BJ (cell line): ENCODE measurements around the gene ZNF44. TPM values are rescaled to one million over a fixed set of nuclear protein-coding genes. Genes with fewer than 3 reads are reported as not detected.

Source experiments
- CTCF ChIA-PET: fragments of 350-600 bp; formaldehyde crosslinking; extraction: SDS; loops from one replicate; lab custom pipeline; 2021; ENCODE audit warnings: antibody characterized with exemption, inconsistent platforms; lab: Yijun Ruan, JAX
- POLR2A ChIA-PET: fragments of 300-600 bp; sonication (Branson Sonifier 250); formaldehyde crosslinking; extraction: SDS; loops from one replicate; lab custom pipeline; 2021; ENCODE audit warnings: antibody characterized with exemption; lab: Charles Lee
- DNase-seq: peaks from one replicate; pipeline ENCODE4 v3.0.0-alpha.2; 2011; ENCODE audit warnings: low read depth
- H3K27me3 ChIP-seq: 2 replicates; pipeline ENCODE4 v1.6.0; 2011; ENCODE audit warnings: low read length; ENCODE audit not compliant: control insufficient read depth, insufficient read depth
- H3K36me3 ChIP-seq: 2 replicates; pipeline ENCODE4 v1.5.1; 2011; ENCODE audit warnings: low read length; ENCODE audit not compliant: control insufficient read depth, insufficient read depth
- H3K4me3 ChIP-seq: 2 replicates; pipeline ENCODE4 v1.5.1; 2011; ENCODE audit warnings: low read depth, mild to moderate bottlenecking, control low read depth, low read length
- CTCF ChIP-seq: IDR thresholded peaks from 2 replicates; pipeline ENCODE4 v1.5.1; 2011; ENCODE audit warnings: low read depth, mild to moderate bottlenecking, control low read depth, inconsistent platforms, low read length, moderate library complexity; ENCODE audit not compliant: insufficient read depth
- polyA plus RNA-seq: library from polyadenylated mRNA; depleted of rRNA; stranded (reverse); fragments of >200 nt; gene quantifications from 2 replicates; pipeline ENCODE4 v1.2.3, GENCODE V29; 2011

The ZNF44 gene
- polyA plus RNA-seq, 1 experiment = 2.9 TPM

GRCh38 chr19:12244370-12244769 lies 50.3 kb downstream of the ZNF44 start:
- CTCF ChIA-PET = no interaction called here
- POLR2A ChIA-PET = no interaction called here
- Histone ChIP-seq H3K36me3 (no peaks in the 10 kb centered on the region; the same call in 1 of the 2 replicates), H3K4me3 (no peak overlapping the region), H3K27me3 (no peaks in the 10 kb centered on the region)
- no peak for TF ChIP-seq CTCF
- no peak for DNase-seq

- H3K4me3 ChIP-seq = no peak overlapping the region
- CTCF ChIA-PET = interaction anchor here (1.2 kb wide), 1 partner anchor 178 kb away, joined by 3 read pairs; no protein-coding TSS in a partner anchor
These were observed 57.4 kb downstream of the ZNF44 start for GRCh38 chr19:12237143-12237839.

GRCh38 chr19:12232961-12233360 lies 61.7 kb downstream of the ZNF44 start:
- TF ChIP-seq CTCF = no peak
- H3K27me3 ChIP-seq = no peaks in the 10 kb centered on the region
- DNase-seq = no peak
- no peaks in the 10 kb centered on the region for H3K36me3 ChIP-seq
- ChIA-PET CTCF (no interaction called here), POLR2A (no interaction called here)
- no peak overlapping the region for H3K4me3 ChIP-seq

More at GRCh38 chr19:12237143-12237839, 57.4 kb downstream of the ZNF44 start:
- POLR2A ChIA-PET = no interaction called here
- H3K27me3 ChIP-seq = no peaks in the 10 kb centered on the region
- no peak for DNase-seq
- no peaks in the 10 kb centered on the region for H3K36me3 ChIP-seq
- TF ChIP-seq CTCF = no peak

GRCh38 chr19:12230751-12231733 lies 63.6 kb downstream of the ZNF44 start:
- POLR2A ChIA-PET = no interaction called here
- DNase-seq = no peak
- TF ChIP-seq CTCF = no peak
- no peak overlapping the region for H3K4me3 ChIP-seq
- H3K36me3 ChIP-seq = no peaks in the 10 kb centered on the region
- H3K27me3 ChIP-seq = no peaks in the 10 kb centered on the region
- CTCF ChIA-PET = no interaction called here

- H3K4me3 ChIP-seq = no peak overlapping the region
- no peaks in the 10 kb centered on the region for H3K36me3 ChIP-seq
- POLR2A ChIA-PET = no interaction called here
- CTCF ChIA-PET = no interaction called here
- H3K27me3 ChIP-seq = no peaks in the 10 kb centered on the region
- no peak for TF ChIP-seq CTCF
- no peak for DNase-seq
These were observed 64.7 kb downstream of the ZNF44 start for GRCh38 chr19:12229990-12230389.
